Measurements from ENCODE around the gene APC.
"Not testable (repeated sequence)": the region's sequence is repeated elsewhere in the genome, so short reads cannot be mapped to it uniquely, and the experiment has no call there.

The APC gene

GRCh38 chr5:112787896-112788295, 50.2 kb downstream of the APC start:
- FAIRE-seq: no peak

- no peak for FAIRE-seq
These were observed 55.5 kb downstream of the APC start for GRCh38 chr5:112793201-112793600.

- no peak for FAIRE-seq
These were observed 56.7 kb downstream of the APC start for GRCh38 chr5:112794410-112794809.

GRCh38 chr5:112795342-112795741, 57.7 kb downstream of the APC start:
- FAIRE-seq: no peak

GRCh38 chr5:112795944-112796678, 58.4 kb downstream of the APC start:
- no peak for FAIRE-seq

GRCh38 chr5:112799661-112800060, 62.0 kb downstream of the APC start:
- FAIRE-seq: no peak

- FAIRE-seq: no peak
These were observed 63.2 kb downstream of the APC start for GRCh38 chr5:112800891-112801290.

GRCh38 chr5:112811023-112811422, 73.3 kb downstream of the APC start:
- no peak for FAIRE-seq

- FAIRE-seq: no peak
These were observed 74.9 kb downstream of the APC start for GRCh38 chr5:112812549-112812948.

- FAIRE-seq: no peak
These were observed 82.6 kb downstream of the APC start for GRCh38 chr5:112820246-112820645.

GRCh38 chr5:112822456-112822855, 84.8 kb downstream of the APC start:
- no peak for FAIRE-seq

GRCh38 chr5:112823181-112823580, 85.5 kb downstream of the APC start:
- no peak for FAIRE-seq

GRCh38 chr5:112823656-112824055, 86.0 kb downstream of the APC start:
- FAIRE-seq: no peak

- FAIRE-seq: no peak
These were observed 86.5 kb downstream of the APC start for GRCh38 chr5:112824197-112824596.

- no peak for FAIRE-seq
These were observed 92.7 kb downstream of the APC start for GRCh38 chr5:112830378-112830777.

GRCh38 chr5:112833971-112834370, 96.3 kb downstream of the APC start:
- FAIRE-seq: no peak

- FAIRE-seq: no peak
These were observed 106.8 kb downstream of the APC start for GRCh38 chr5:112844489-112844888.

GRCh38 chr5:112846556-112846955, 108.9 kb downstream of the APC start:
- no peak for FAIRE-seq

- no peak for FAIRE-seq
These were observed 109.6 kb downstream of the APC start for GRCh38 chr5:112847306-112847705.

GRCh38 chr5:112848116-112848811, 110.6 kb downstream of the APC start:
- peak; percentile 87 for FAIRE-seq

GRCh38 chr5:112849912-112850311, 112.2 kb downstream of the APC start:
- FAIRE-seq: no peak

GRCh38 chr5:112854651-112855050, 117.0 kb downstream of the APC start:
- FAIRE-seq: peak; percentile 58

GRCh38 chr5:112857866-112858265, 120.2 kb downstream of the APC start:
- no peak for FAIRE-seq

GRCh38 chr5:112860571-112860928, 122.9 kb downstream of the APC start:
- not testable (repeated sequence) for FAIRE-seq

Measured in G401.6 (cell line).